B cell (primary cell): ENCODE results near the gene AGAP1. TPM values are rescaled to one million over a fixed set of nuclear protein-coding genes. Genes with fewer than 3 reads are reported as not detected.

Experiments
- ATAC-seq: fragments of 200-7000 bp; cut with Tn5 transposase; one replicate; pipeline ENCODE4 v1.10.0; 2021; ENCODE audit warnings: low read depth, mild to moderate bottlenecking, moderate number of reproducible peaks, moderate library complexity
- CTCF ChIA-PET: fragments of 350-600 bp; sonication (Branson Sonifier 250); formaldehyde crosslinking; loops from one replicate; lab custom pipeline; 2021; ENCODE audit warnings: antibody characterized with exemption, inconsistent platforms; lab: Charles Lee
- POLR2A ChIA-PET: fragments of 350-600 bp; sonication (Branson Sonifier 250); formaldehyde crosslinking; loops from one replicate; lab custom pipeline; 2021; ENCODE audit warnings: antibody characterized with exemption; lab: Charles Lee
- DNase-seq: peaks from one replicate; pipeline ENCODE4 v3.0.0; 2013
- H2AFZ ChIP-seq: 2 replicates; pipeline ENCODE4 v1.6.1; 2012; ENCODE audit warnings: mild to moderate bottlenecking, low read depth, low read length; ENCODE audit not compliant: insufficient read depth, poor library complexity, severe bottlenecking
- H3K27ac ChIP-seq, 2 donors: 1 replicate in 1 of 2; 2 replicates in 1 of 2; pipeline ENCODE4 v1.5.1; 2012 to 2013; ENCODE audit warnings: low read length in 2 of 2, mild to moderate bottlenecking in 2 of 2, moderate library complexity in 1 of 2
- H3K27me3 ChIP-seq, 4 experiments: fragments of 200-600 bp in 1 of 4; sonication (generic) in 1 of 4; replicated peaks in 1 of 4; 1 replicate in 2 of 4; 2 replicates in 2 of 4; pipeline versions ENCODE4 v1.6.1 to v1.7.0; 2013 to 2016; ENCODE audit warnings: low read length in 3 of 4, mild to moderate bottlenecking in 2 of 4, mixed read lengths in 1 of 4, moderate library complexity in 1 of 4; ENCODE audit not compliant: insufficient read depth in 4 of 4, control insufficient read depth in 3 of 4; ENCODE audit errors: control extremely low read depth in 1 of 4
- H3K36me3 ChIP-seq, 2 experiments: replicated peaks in 1 of 2; 1 replicate in 1 of 2; 2 replicates in 1 of 2; pipeline versions ENCODE4 v1.6.1 to v1.7.1; 2013; ENCODE audit warnings: low read length in 1 of 2; ENCODE audit not compliant: insufficient read depth in 2 of 2, control insufficient read depth in 1 of 2; ENCODE audit errors: control extremely low read depth in 1 of 2, extremely low read depth in 1 of 2
- H3K4me1 ChIP-seq, 2 donors: fragments of 200-600 bp in 1 of 2; sonication (generic) in 1 of 2; 1 replicate in 1 of 2; 2 replicates in 1 of 2; pipeline versions ENCODE4 v1.5.1 to v1.6.1; 2013 to 2017; ENCODE audit warnings: low read length in 2 of 2; ENCODE audit not compliant: control insufficient read depth in 2 of 2, insufficient read depth in 2 of 2
- H3K4me2 ChIP-seq: replicated peaks from 2 replicates; pipeline ENCODE3; 2012; ENCODE audit warnings: mild to moderate bottlenecking, low read depth, low read length; ENCODE audit not compliant: poor library complexity, severe bottlenecking
- H3K4me3 ChIP-seq, 5 experiments: fragments of 200-600 bp in 1 of 5; sonication (generic) in 1 of 5; 1 replicate in 3 of 5; 2 replicates in 2 of 5; pipeline versions ENCODE4 v1.5.1 to v1.7.0; 2011 to 2016; ENCODE audit warnings: low read length in 4 of 5, mild to moderate bottlenecking in 4 of 5, low read depth in 2 of 5, control low read depth in 1 of 5, moderate library complexity in 1 of 5; ENCODE audit not compliant: insufficient read depth in 1 of 5; ENCODE audit errors: control extremely low read depth in 1 of 5, extremely low read depth in 1 of 5
- H3K79me2 ChIP-seq: fragments of 200-600 bp; sonication (generic); one replicate; pipeline ENCODE4 v1.6.0; 2016; ENCODE audit warnings: low read length; ENCODE audit not compliant: control insufficient read depth, insufficient read depth
- H3K9ac ChIP-seq: fragments of 200-600 bp; sonication (generic); 2 replicates; pipeline ENCODE4 v1.6.1; 2017; ENCODE audit warnings: mild to moderate bottlenecking, low read length, moderate library complexity
- H3K9me3 ChIP-seq, 3 donors: one replicate each; pipeline versions ENCODE4 v1.6.1 to v1.7.1; 2013; ENCODE audit warnings: low read length in 2 of 3; ENCODE audit not compliant: control insufficient read depth in 2 of 3, insufficient read depth in 1 of 3; ENCODE audit errors: control extremely low read depth in 1 of 3
- H4K20me1 ChIP-seq: 2 replicates; pipeline ENCODE4 v1.6.0; 2012; ENCODE audit warnings: mild to moderate bottlenecking, low read length; ENCODE audit not compliant: insufficient read depth, control insufficient read depth, poor library complexity, severe bottlenecking
- H3K27ac Mint-ChIP-seq: one replicate; pipeline ENCODE4 v1.8.0; 2021; ENCODE audit warnings: mixed read lengths
- H3K27me3 Mint-ChIP-seq: one replicate; pipeline ENCODE4 v1.8.0; 2021; ENCODE audit warnings: mixed read lengths
- H3K4me1 Mint-ChIP-seq: one replicate; pipeline ENCODE4 v1.8.0; 2021; ENCODE audit warnings: mixed read lengths
- H3K4me3 Mint-ChIP-seq: one replicate; pipeline ENCODE4 v1.8.0; 2021; ENCODE audit warnings: mixed read lengths
- H3K9me3 Mint-ChIP-seq: one replicate; pipeline ENCODE4 v1.8.0; 2022; ENCODE audit warnings: mixed read lengths; ENCODE audit not compliant: insufficient read depth
- EZH2 ChIP-seq: IDR thresholded peaks from 2 replicates; pipeline ENCODE4 v1.6.1; 2012; ENCODE audit warnings: borderline replicate concordance, low read depth, mild to moderate bottlenecking, moderate library complexity, low read length; ENCODE audit not compliant: insufficient read depth, poor library complexity, severe bottlenecking
- WGBS: methylation state at CpG from one replicate; pipeline ENCODE4 v1.1.5; 2013; ENCODE audit warnings: missing lambda C conversion rate; ENCODE audit not compliant: insufficient coverage; 5-methylcytosine and 5-hydroxymethylcytosine counted together
- intact Hi-C: fragments of 100-400 bp; cut with micrococcal nuclease; formaldehyde crosslinking; loops from one replicate; pipeline ENCODE4 v1.10.0; 2022
- polyA plus RNA-seq: library from polyadenylated mRNA; depleted of rRNA; stranded (reverse); fragments of >200 nt; gene quantifications from 2 replicates; pipeline ENCODE4 v1.2.3, GENCODE V29; 2012
- total RNA-seq, 2 donors: library from RNA; stranded (reverse); fragments of 120-200 nt in 1 of 2; gene quantifications; 1 replicate in 1 of 2; 2 replicates in 1 of 2; pipeline versions ENCODE4 v1.2.3 to v1.2.4, GENCODE V29; 2013 to 2022
- TF ChIP-seq, protein P1 (sequence below): fragments of 200-600 bp; IDR thresholded peaks from one replicate; pipeline ENCODE4 v1.8.0; 2022; ENCODE audit warnings: antibody characterized with exemption, mild to moderate bottlenecking

The AGAP1 gene
- total and polyA plus RNA-seq, 2 donors (not counting 1 experiment from before 2014, with no cell fraction given): 0.01 TPM; not detected in 1

DNA sequence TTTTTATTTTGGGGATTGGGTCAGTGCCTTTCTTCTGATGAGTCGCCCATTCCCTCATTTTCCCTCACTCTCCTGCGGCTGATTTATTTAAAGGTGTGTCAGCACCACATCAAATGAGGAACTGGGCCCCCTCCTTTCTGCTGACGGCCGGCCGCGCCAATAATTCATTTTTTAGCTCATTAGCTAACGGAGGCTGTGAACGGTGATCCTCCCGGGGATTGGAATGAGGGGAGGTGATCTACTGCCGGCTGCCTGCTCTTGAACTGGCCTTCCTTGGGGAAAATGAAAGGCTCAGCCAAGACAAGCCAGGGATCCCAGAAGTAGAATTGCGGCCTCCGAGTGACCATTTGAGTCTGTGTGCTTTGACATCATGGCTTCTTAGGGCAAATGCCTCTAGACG lies 620.1 kb downstream of the AGAP1 start:
- Histone ChIP-seq H3K9ac (no peak overlapping the region), H3K4me3 (no peak overlapping the region), H4K20me1 (no peaks in the 10 kb centered on the region), H3K79me2 (no peaks in the 10 kb centered on the region), H3K27me3 (no peaks in the 10 kb centered on the region), H3K27ac (no peak overlapping the region), H3K4me1 (no peaks in the 10 kb centered on the region), H3K4me2 (no peak overlapping the region), H3K36me3 (no peaks in the 10 kb centered on the region), H3K9me3 (peaks cover 0 to 24% (median 0%) of the 10 kb centered on the region in 3 donors), H2AFZ (no peak overlapping the region)
- ChIA-PET CTCF (no interaction called here), POLR2A (no interaction called here)
- H3K4me3 Mint-ChIP-seq: no peak overlapping the region
- TF ChIP-seq, protein P1, sequence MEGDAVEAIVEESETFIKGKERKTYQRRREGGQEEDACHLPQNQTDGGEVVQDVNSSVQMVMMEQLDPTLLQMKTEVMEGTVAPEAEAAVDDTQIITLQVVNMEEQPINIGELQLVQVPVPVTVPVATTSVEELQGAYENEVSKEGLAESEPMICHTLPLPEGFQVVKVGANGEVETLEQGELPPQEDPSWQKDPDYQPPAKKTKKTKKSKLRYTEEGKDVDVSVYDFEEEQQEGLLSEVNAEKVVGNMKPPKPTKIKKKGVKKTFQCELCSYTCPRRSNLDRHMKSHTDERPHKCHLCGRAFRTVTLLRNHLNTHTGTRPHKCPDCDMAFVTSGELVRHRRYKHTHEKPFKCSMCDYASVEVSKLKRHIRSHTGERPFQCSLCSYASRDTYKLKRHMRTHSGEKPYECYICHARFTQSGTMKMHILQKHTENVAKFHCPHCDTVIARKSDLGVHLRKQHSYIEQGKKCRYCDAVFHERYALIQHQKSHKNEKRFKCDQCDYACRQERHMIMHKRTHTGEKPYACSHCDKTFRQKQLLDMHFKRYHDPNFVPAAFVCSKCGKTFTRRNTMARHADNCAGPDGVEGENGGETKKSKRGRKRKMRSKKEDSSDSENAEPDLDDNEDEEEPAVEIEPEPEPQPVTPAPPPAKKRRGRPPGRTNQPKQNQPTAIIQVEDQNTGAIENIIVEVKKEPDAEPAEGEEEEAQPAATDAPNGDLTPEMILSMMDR: no peak
- no peak for TF ChIP-seq EZH2
- WGBS: 89% methylated on average over 8 of the region's 13 CpGs
- intact Hi-C loops: no loop called here
- peaks cover 5% of the 10 kb centered on the region for H3K27me3 Mint-ChIP-seq
- no peak overlapping the region for H3K27ac Mint-ChIP-seq
- no peak for DNase-seq
- no peak for ATAC-seq
- H3K9me3 Mint-ChIP-seq: no peaks in the 10 kb centered on the region
- no peaks in the 10 kb centered on the region for H3K4me1 Mint-ChIP-seq

DNA sequence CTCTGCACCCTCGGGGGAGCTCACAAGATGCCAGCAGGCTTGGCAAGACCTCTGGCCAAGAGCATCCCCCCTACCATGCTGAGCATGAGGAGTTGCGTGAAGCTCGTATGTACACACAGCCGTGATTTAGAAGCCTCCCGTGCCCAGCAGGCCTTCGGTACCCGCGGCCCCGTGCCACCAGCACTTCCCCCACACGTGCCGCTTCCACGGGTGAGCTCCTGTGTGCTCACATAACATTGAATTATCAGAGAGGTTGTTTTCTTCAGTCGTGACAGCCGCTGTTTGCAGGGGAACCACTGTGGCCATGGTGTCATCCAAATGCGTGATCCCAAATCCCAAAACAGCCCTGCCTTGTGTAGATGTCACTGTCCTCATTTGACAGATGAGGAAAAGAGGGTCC lies 621.1 kb downstream of the AGAP1 start:
- H3K27ac ChIP-seq: no peak overlapping the region
- no peaks in the 10 kb centered on the region for H3K27me3 ChIP-seq
- ATAC-seq: no peak
- POLR2A ChIA-PET: no interaction called here
- H3K36me3 ChIP-seq: no peaks in the 10 kb centered on the region
- no peaks in the 10 kb centered on the region for H3K4me1 ChIP-seq
- no peak overlapping the region for H3K4me2 ChIP-seq
- H3K27me3 Mint-ChIP-seq: peaks cover 7% of the 10 kb centered on the region
- WGBS: 87% methylated on average over 7 of the region's 15 CpGs
- peaks cover 0 to 20% (median 0%) of the 10 kb centered on the region in 3 donors for H3K9me3 ChIP-seq
- no peak overlapping the region for H3K9ac ChIP-seq
- intact Hi-C loops: no loop called here
- H3K4me1 Mint-ChIP-seq: no peaks in the 10 kb centered on the region
- no peak overlapping the region for H3K4me3 ChIP-seq
- no peaks in the 10 kb centered on the region for H3K9me3 Mint-ChIP-seq
- no peaks in the 10 kb centered on the region for H4K20me1 ChIP-seq
- CTCF ChIA-PET: no interaction called here
- no peak overlapping the region for H3K4me3 Mint-ChIP-seq
- TF ChIP-seq, protein P1: no peak
- TF ChIP-seq EZH2: no peak
- no peak for DNase-seq
- no peak overlapping the region for H3K27ac Mint-ChIP-seq
- no peaks in the 10 kb centered on the region for H3K79me2 ChIP-seq
- H2AFZ ChIP-seq: no peak overlapping the region
